Transverse colon (tissue), 4 donors: ENCODE results near the gene KIAA0232.

Experiments used
- CTCF ChIP-seq, 5 experiments: fragments of 200-600 bp in 3 of 5; fragments of 450-650 bp in 2 of 5; sonication (generic) in 3 of 5; IDR thresholded peaks; 1 replicate in 2 of 5; 2 replicates in 3 of 5; pipeline ENCODE4 v1.5.1; 2016 to 2017; ENCODE audit warnings: antibody characterized with exemption in 5 of 5, inconsistent platforms in 3 of 5, mild to moderate bottlenecking in 2 of 5, moderate library complexity in 1 of 5
- EP300 ChIP-seq: sonication (generic); formaldehyde crosslinking; IDR thresholded peaks from one replicate; pipeline ENCODE4 v1.6.1; 2017; ENCODE audit warnings: antibody characterized with exemption, low read depth
- POLR2A ChIP-seq: fragments of 450-650 bp; IDR thresholded peaks from one replicate; pipeline ENCODE4 v1.6.1; 2016; ENCODE audit warnings: antibody characterized with exemption, mild to moderate bottlenecking, moderate library complexity
- POLR2AphosphoS5 ChIP-seq, 3 donors: sonication (generic); formaldehyde crosslinking; IDR thresholded peaks; one replicate each; pipeline ENCODE4 v1.6.1; 2016; ENCODE audit warnings: antibody characterized with exemption in 3 of 3

- TF ChIP-seq CTCF (IDR thresholded peaks at IDR 0.05) (no peak), POLR2A (no peak), EP300 (no peak), POLR2AphosphoS5 (IDR thresholded peaks at IDR 0.05) (no peak)
These were observed 20.7 kb downstream of the KIAA0232 start for GRCh38 chr4:6803246-6803645.
